Right lobe of liver (tissue), 6 donors: Measurements from ENCODE around the gene CSAG2. TPM values are rescaled to one million over a fixed set of nuclear protein-coding genes. Genes with fewer than 3 reads are reported as not detected.
"Not testable (repeated sequence)": the region's sequence is repeated elsewhere in the genome, so short reads cannot be mapped to it uniquely, and the experiment has no call there.

ENCODE experiments used
- ATAC-seq, 4 donors: fragments of 200-7000 bp; cut with Tn5 transposase; one replicate each; pipeline ENCODE4 v1.9.1; 2020; ENCODE audit warnings: mild to moderate bottlenecking in 4 of 4, moderate library complexity in 4 of 4
- DNase-seq, 3 donors: peaks; one replicate each; pipeline ENCODE4 v3.0.0-alpha.2; 2020
- H3K27ac ChIP-seq, 3 donors: fragments of 200-600 bp; one replicate each; pipeline ENCODE4 v1.8.0; 2022
- H3K27me3 ChIP-seq, 2 donors: fragments of 200-600 bp; one replicate each; pipeline ENCODE4 v1.8.0; 2022
- H3K36me3 ChIP-seq, 4 donors: fragments of 200-600 bp; sonication (generic) in 1 of 4; one replicate each; pipeline versions ENCODE4 v1.5.1 to v1.8.0; 2017 to 2022; ENCODE audit warnings: control low read depth in 1 of 4
- H3K4me1 ChIP-seq, 4 donors: fragments of 200-600 bp; sonication (generic) in 1 of 4; one replicate each; pipeline versions ENCODE4 v1.5.1 to v1.8.0; 2017 to 2022; ENCODE audit warnings: control low read depth in 1 of 4
- H3K4me3 ChIP-seq, 3 donors: fragments of 200-600 bp; one replicate each; pipeline ENCODE4 v1.8.0; 2022
- H3K9me3 ChIP-seq, 4 donors: fragments of 200-600 bp; sonication (generic) in 1 of 4; one replicate each; pipeline versions ENCODE4 v1.5.1 to v1.8.0; 2017 to 2022; ENCODE audit warnings: control low read depth in 1 of 4
- POLR2A ChIP-seq: fragments of 450-650 bp; IDR thresholded peaks from one replicate; pipeline ENCODE4 v1.6.1; 2017; ENCODE audit warnings: antibody characterized with exemption, mild to moderate bottlenecking
- WGBS: methylation state at CpG from one replicate; pipeline ENCODE4 v1.1.6; 2018; ENCODE audit warnings: low coverage, low lambda C conversion rate; ENCODE audit not compliant: insufficient coverage; ENCODE audit errors: missing lambda C conversion rate; 5-methylcytosine and 5-hydroxymethylcytosine counted together
- intact Hi-C, 2 donors: fragments of 100-400 bp; cut with DNase I; formaldehyde crosslinking; loops; one replicate each; pipeline versions ENCODE4 v1.11.2 to v1.14.1; 2022
- total RNA-seq, 6 experiments: library from RNA; depleted of rRNA in 2 of 6; stranded (reverse); fragments of >200 nt in 2 of 6; fragmentation: NEBNext Ultra II Directional in 3 of 6; extraction: Animal tissue kit (Norgen Biotek cat#: 25700) in 3 of 6; gene quantifications; one replicate each; pipeline versions ENCODE4 v1.1.0 to v1.2.4, GENCODE V29; 2016 to 2023
- TF ChIP-seq, protein P1 (sequence below), 4 donors: fragments of 200-600 bp in 3 of 4; fragments of 450-650 bp in 1 of 4; IDR thresholded peaks; one replicate each; pipeline versions ENCODE4 v1.5.1 to v1.8.0; 2016 to 2022; ENCODE audit warnings: antibody characterized with exemption in 4 of 4, mild to moderate bottlenecking in 2 of 4
- donor health status: DM: no; HTN: yes; CAD: no.
- donor health status: DM: no; HTN: no; CAD: no.
- donor health status: DM: no; HTN: no; CAD: no.
- donor health status: DM: no; HTN: yes; CAD: no.
- donor health status: DM: no; HTN: yes; CAD: no.

CSAG2 gene
- total RNA-seq, 6 experiments from 2014 or later: not detected

DNA sequence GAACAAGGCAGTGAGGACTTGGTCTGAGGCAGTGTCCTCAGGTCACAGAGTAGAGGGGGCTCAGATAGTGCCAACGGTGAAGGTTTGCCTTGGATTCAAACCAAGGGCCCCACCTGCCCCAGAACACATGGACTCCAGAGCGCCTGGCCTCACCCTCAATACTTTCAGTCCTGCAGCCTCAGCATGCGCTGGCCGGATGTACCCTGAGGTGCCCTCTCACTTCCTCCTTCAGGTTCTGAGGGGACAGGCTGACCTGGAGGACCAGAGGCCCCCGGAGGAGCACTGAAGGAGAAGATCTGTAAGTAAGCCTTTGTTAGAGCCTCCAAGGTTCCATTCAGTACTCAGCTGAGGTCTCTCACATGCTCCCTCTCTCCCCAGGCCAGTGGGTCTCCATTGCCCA, 8.7 kb downstream of the CSAG2 start:
- intact Hi-C loops: not testable (repeated sequence)
- DNase-seq: peak in 1 of 3 donors; percentile 20

DNA sequence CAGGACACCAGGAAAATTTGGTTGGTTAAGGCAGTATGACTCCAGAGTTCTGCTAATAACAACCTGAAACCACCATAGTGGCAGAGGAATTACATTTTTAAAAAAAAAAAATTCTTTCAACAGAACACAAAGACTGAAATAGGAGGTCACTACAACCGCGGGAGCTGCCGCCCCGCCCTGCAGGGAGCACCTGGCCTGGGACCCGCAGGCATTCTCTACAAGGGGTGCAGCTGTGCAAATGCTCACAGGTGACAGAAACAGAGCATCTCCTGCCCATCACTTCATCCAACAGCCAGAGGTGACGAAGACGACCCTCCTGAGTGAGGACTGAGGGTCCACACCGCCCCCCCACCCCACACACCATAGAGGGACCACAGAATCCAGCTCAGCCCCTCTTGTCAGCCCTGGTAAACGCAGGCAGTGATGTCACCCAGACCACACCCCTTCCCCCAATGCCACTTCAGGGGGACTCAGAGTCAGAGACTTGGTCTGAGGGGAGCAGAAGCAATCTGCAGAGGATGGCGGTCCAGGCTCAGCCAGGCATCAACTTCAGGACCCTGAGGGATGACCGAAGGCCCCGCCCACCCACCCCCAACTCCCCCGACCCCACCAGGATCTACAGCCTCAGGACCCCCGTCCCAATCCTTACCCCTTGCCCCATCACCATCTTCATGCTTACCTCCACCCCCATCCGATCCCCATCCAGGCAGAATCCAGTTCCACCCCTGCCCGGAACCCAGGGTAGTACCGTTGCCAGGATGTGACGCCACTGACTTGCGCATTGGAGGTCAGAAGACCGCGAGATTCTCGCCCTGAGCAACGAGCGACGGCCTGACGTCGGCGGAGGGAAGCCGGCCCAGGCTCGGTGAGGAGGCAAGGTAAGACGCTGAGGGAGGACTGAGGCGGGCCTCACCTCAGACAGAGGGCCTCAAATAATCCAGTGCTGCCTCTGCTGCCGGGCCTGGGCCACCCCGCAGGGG, 10.8 kb downstream of the CSAG2 start, which contains the start of gene MAGEA3:
MAGEA3 (plus strand) TSS at position 843 of the 980 bp plus-strand sequence. CDS start 2,039 bp downstream, outside the sequence.
- WGBS: no CpG with 5 or more reads among the region's 34 CpGs
- H3K4me1 ChIP-seq, H3K27ac ChIP-seq, intact Hi-C loops, H3K4me3 ChIP-seq, DNase-seq, H3K27me3 ChIP-seq, ATAC-seq, H3K36me3 ChIP-seq, H3K9me3 ChIP-seq: not testable (repeated sequence)

More for the DNA sequence above, 8.7 kb downstream of the CSAG2 start:
- H3K27ac ChIP-seq, H3K4me3 ChIP-seq, H3K9me3 ChIP-seq, H3K4me1 ChIP-seq, H3K36me3 ChIP-seq, H3K27me3 ChIP-seq: not testable (repeated sequence)
- WGBS: 71% methylated on average over 3 of the region's 5 CpGs
- peak in 1 of 4 donors; percentile 38 for ATAC-seq

DNA sequence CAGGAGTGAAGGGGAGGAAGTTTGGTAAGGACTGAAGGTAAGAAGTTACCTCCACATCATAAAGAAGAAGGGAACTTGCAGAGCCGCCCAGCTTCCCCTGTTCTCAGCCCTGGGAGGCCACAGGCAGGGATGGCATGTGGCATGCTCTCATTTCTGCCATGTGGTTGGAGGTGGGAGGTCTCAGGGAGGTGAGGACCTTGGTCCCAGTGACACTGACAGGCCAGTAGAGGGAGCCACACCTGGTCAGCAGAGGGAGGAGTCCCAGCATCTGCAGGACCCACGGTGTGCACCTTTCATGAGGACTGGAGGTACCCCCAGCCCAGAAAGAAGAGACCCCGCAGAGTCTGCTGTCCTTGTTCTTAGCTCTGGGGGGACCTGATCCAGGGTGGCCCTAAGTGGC, 28.1 kb downstream of the CSAG2 start:
- intact Hi-C loops, H3K4me3 ChIP-seq, H3K27me3 ChIP-seq, H3K36me3 ChIP-seq, H3K9me3 ChIP-seq, DNase-seq, H3K4me1 ChIP-seq, H3K27ac ChIP-seq: not testable (repeated sequence)
- peak; percentile 62 to 81 (median 64) for ATAC-seq
- no CpG with 5 or more reads among the region's 3 CpGs for WGBS

- 85% methylated on average over 3 of the region's 3 CpGs for WGBS
- H3K9me3 ChIP-seq, H3K27me3 ChIP-seq, H3K4me3 ChIP-seq, ATAC-seq, DNase-seq, intact Hi-C loops, H3K4me1 ChIP-seq, H3K36me3 ChIP-seq, H3K27ac ChIP-seq: not testable (repeated sequence)
Observed at GRCh38 chrX:152674652-152675051, 34.4 kb downstream of the CSAG2 start.

GRCh38 chrX:152674135-152674534, 34.9 kb downstream of the CSAG2 start:
- Histone ChIP-seq H3K9me3 (no peaks in the 10 kb centered on the region), H3K27ac (no peak overlapping the region), H3K27me3 (no peaks in the 10 kb centered on the region), H3K36me3 (no peaks in the 10 kb centered on the region), H3K4me1 (no peaks in the 10 kb centered on the region), H3K4me3 (no peak overlapping the region)
- whole genome bisulfite sequencing: 27% methylated on average over 2 of the region's 2 CpGs
- ATAC-seq (no peak), DNase-seq (no peak)
- TF ChIP-seq, protein P1, sequence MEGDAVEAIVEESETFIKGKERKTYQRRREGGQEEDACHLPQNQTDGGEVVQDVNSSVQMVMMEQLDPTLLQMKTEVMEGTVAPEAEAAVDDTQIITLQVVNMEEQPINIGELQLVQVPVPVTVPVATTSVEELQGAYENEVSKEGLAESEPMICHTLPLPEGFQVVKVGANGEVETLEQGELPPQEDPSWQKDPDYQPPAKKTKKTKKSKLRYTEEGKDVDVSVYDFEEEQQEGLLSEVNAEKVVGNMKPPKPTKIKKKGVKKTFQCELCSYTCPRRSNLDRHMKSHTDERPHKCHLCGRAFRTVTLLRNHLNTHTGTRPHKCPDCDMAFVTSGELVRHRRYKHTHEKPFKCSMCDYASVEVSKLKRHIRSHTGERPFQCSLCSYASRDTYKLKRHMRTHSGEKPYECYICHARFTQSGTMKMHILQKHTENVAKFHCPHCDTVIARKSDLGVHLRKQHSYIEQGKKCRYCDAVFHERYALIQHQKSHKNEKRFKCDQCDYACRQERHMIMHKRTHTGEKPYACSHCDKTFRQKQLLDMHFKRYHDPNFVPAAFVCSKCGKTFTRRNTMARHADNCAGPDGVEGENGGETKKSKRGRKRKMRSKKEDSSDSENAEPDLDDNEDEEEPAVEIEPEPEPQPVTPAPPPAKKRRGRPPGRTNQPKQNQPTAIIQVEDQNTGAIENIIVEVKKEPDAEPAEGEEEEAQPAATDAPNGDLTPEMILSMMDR (IDR thresholded peaks at IDR 0.05): no peak
- TF ChIP-seq POLR2A: no peak
- intact Hi-C loops: no loop called here

DNA sequence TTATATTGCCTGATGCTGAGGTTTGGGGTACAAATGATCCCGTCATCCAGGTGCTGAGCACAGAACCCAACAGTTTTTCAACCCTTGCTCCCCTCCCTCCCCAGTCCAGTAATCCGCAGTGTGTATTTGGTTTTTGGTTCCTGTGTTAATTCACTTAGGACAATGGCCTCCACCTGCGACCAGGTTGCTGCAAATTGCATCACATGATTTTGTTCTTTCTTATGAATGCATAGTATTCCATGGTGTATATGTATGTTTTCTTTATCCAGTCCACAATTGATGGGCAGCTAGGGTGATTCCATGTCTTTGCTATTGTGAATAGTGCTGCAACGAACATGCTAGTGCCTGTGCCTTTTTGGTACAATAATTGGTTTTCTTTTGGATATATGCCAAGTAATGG, 46.0 kb downstream of the CSAG2 start:
- intact Hi-C loops: no loop called here
- no peaks in the 10 kb centered on the region for H3K36me3 ChIP-seq
- DNase-seq: no peak
- H3K4me3 ChIP-seq: no peak overlapping the region
- 48% methylated on average over 3 of the region's 4 CpGs for WGBS
- no peak for ATAC-seq
- H3K4me1 ChIP-seq: no peaks in the 10 kb centered on the region
- no peaks in the 10 kb centered on the region for H3K27me3 ChIP-seq
- no peak overlapping the region for H3K27ac ChIP-seq
- no peaks in the 10 kb centered on the region for H3K9me3 ChIP-seq
- no peak for TF ChIP-seq POLR2A
- TF ChIP-seq, protein P1 (IDR thresholded peaks at IDR 0.05): no peak
